ENCODE results near the gene MYO3B.

DNA sequence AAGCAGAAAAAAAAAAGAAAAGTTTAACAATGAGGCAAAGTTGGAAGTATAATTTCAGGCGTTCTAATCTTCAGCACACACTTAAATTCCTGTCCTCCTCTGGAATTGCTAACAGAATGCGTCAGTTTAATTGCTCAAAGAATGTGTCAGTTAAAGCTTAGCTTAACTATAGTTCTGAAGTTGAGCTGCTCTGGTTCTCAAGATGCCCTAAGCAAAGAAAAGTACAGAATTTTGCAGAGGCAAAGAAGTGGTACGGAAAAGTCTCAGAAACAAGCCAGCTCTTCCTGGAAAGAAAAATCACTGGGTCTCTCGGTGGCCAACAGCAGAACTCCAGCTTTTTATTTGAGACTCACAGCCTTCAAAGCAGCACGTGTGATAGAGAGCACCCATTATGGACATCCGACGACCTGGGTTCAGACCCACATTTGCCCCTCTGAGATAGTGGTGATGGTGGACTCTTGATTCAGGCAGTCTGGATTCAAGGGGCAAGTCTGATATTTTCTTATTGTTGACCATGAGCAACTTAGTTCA, 22.2 kb upstream of the MYO3B start:
- TF ChIP-seq KDM5A (IDR thresholded peaks at IDR 0.05) (no peak), TP53 (CRISPR knock-in tag; IDR thresholded peaks at IDR 0.05) (no peak), EP300 (IDR thresholded peaks at IDR 0.05) (no peak), JUNB (IDR thresholded peaks at IDR 0.05) (no peak), CBX2 (IDR thresholded peaks at IDR 0.05; ENCODE audit: borderline replicate concordance, low read depth) (no peak)
- TF ChIP-seq, protein P1, sequence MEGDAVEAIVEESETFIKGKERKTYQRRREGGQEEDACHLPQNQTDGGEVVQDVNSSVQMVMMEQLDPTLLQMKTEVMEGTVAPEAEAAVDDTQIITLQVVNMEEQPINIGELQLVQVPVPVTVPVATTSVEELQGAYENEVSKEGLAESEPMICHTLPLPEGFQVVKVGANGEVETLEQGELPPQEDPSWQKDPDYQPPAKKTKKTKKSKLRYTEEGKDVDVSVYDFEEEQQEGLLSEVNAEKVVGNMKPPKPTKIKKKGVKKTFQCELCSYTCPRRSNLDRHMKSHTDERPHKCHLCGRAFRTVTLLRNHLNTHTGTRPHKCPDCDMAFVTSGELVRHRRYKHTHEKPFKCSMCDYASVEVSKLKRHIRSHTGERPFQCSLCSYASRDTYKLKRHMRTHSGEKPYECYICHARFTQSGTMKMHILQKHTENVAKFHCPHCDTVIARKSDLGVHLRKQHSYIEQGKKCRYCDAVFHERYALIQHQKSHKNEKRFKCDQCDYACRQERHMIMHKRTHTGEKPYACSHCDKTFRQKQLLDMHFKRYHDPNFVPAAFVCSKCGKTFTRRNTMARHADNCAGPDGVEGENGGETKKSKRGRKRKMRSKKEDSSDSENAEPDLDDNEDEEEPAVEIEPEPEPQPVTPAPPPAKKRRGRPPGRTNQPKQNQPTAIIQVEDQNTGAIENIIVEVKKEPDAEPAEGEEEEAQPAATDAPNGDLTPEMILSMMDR (IDR thresholded peaks at IDR 0.05), result no peak
- TF ChIP-seq, protein P2, sequence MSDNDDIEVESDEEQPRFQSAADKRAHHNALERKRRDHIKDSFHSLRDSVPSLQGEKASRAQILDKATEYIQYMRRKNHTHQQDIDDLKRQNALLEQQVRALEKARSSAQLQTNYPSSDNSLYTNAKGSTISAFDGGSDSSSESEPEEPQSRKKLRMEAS (IDR thresholded peaks at IDR 0.05), result no peak
